GM23338 (cell line): Measurements from ENCODE around the gene CHST12.

Source experiments
- CREB1 ChIP-seq: fragments of 250-450 bp; sonication (Bioruptor Pico); IDR thresholded peaks from 2 replicates; pipeline ENCODE4 v1.5.0; 2020; ENCODE audit warnings: low read depth, mild to moderate bottlenecking, moderate library complexity
- EZH2 ChIP-seq: fragments of 200-600 bp; sonication (generic); IDR thresholded peaks from one replicate; pipeline ENCODE4 v1.8.0; 2017; ENCODE audit warnings: antibody characterized with exemption, mild to moderate bottlenecking, low read depth; ENCODE audit not compliant: unreplicated experiment
- EZH2phosphoT487 ChIP-seq: fragments of 200-600 bp; sonication (generic); IDR thresholded peaks from one replicate; pipeline ENCODE4 v1.8.1; 2018; ENCODE audit warnings: antibody characterized with exemption; ENCODE audit not compliant: unreplicated experiment
- JUNB ChIP-seq: IDR thresholded peaks from one replicate; pipeline ENCODE4 v1.6.1; 2016; ENCODE audit warnings: antibody characterized with exemption; ENCODE audit not compliant: unreplicated experiment
- POLR2AphosphoS5 ChIP-seq: IDR thresholded peaks from 2 replicates; pipeline ENCODE4 v1.6.1; 2016; ENCODE audit warnings: antibody characterized with exemption, low read depth
- ZNF331 ChIP-seq: fragments of 250-450 bp; sonication (Bioruptor Pico); IDR thresholded peaks from 2 replicates; pipeline ENCODE4 v1.5.0; 2020; ENCODE audit warnings: low read depth, mild to moderate bottlenecking, moderate library complexity
- TF ChIP-seq, protein P1 (sequence below), 2 experiments: fragments of 200-600 bp in 1 of 2; sonication (generic) in 1 of 2; conservative IDR thresholded peaks; 2 replicates each; pipeline versions ENCODE4 v1.5.1 to v1.6.1; 2016 to 2017; ENCODE audit warnings: antibody characterized with exemption in 2 of 2, low read depth in 2 of 2, mild to moderate bottlenecking in 2 of 2, moderate library complexity in 1 of 2
- TF ChIP-seq, protein P2 (sequence below): IDR thresholded peaks from 2 replicates; pipeline ENCODE4 v1.6.1; 2016; ENCODE audit warnings: antibody characterized with exemption
- TF ChIP-seq, protein P3 (sequence below): fragments of 250-450 bp; sonication (Bioruptor Pico); IDR thresholded peaks from 2 replicates; pipeline ENCODE4 v1.5.0; 2020; ENCODE audit warnings: mild to moderate bottlenecking, moderate library complexity
- TF ChIP-seq, protein P4 (sequence below): IDR thresholded peaks from one replicate; pipeline ENCODE4 v1.6.1; 2018; ENCODE audit warnings: antibody characterized with exemption; ENCODE audit not compliant: unreplicated experiment

DNA sequence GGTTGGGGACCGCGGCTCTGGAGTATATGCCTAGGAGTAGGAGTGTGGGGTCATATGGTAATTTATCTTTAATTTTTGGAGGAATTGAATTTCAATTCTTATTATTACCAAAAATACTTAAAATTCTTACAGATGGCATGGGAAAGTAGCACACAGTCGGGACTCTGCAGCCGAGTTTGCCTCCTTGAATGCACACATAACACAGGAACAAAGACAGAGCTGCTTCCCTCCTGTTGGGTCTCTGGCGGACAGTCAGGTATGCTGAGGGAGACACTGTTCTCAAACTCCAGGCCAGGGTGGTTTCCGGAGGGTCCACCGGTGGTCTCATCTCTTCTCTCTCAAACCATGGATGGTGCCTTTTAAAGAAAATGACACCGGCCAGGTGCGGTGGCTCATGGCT is 40.1 kb downstream of the CHST12 start:
- TF ChIP-seq, protein P1, sequence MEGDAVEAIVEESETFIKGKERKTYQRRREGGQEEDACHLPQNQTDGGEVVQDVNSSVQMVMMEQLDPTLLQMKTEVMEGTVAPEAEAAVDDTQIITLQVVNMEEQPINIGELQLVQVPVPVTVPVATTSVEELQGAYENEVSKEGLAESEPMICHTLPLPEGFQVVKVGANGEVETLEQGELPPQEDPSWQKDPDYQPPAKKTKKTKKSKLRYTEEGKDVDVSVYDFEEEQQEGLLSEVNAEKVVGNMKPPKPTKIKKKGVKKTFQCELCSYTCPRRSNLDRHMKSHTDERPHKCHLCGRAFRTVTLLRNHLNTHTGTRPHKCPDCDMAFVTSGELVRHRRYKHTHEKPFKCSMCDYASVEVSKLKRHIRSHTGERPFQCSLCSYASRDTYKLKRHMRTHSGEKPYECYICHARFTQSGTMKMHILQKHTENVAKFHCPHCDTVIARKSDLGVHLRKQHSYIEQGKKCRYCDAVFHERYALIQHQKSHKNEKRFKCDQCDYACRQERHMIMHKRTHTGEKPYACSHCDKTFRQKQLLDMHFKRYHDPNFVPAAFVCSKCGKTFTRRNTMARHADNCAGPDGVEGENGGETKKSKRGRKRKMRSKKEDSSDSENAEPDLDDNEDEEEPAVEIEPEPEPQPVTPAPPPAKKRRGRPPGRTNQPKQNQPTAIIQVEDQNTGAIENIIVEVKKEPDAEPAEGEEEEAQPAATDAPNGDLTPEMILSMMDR (conservative IDR thresholded peaks at IDR 0.05; ENCODE audit: low read depth in 2 of 2): no peak
- TF ChIP-seq JUNB (no peak), EZH2phosphoT487 (no peak), EZH2 (no peak), CREB1 (CRISPR knock-in tag) (no peak), ZNF331 (CRISPR knock-in tag) (no peak), POLR2AphosphoS5 (no peak)
- TF ChIP-seq, protein P2, sequence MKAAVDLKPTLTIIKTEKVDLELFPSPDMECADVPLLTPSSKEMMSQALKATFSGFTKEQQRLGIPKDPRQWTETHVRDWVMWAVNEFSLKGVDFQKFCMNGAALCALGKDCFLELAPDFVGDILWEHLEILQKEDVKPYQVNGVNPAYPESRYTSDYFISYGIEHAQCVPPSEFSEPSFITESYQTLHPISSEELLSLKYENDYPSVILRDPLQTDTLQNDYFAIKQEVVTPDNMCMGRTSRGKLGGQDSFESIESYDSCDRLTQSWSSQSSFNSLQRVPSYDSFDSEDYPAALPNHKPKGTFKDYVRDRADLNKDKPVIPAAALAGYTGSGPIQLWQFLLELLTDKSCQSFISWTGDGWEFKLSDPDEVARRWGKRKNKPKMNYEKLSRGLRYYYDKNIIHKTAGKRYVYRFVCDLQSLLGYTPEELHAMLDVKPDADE: no peak
- TF ChIP-seq, protein P3, sequence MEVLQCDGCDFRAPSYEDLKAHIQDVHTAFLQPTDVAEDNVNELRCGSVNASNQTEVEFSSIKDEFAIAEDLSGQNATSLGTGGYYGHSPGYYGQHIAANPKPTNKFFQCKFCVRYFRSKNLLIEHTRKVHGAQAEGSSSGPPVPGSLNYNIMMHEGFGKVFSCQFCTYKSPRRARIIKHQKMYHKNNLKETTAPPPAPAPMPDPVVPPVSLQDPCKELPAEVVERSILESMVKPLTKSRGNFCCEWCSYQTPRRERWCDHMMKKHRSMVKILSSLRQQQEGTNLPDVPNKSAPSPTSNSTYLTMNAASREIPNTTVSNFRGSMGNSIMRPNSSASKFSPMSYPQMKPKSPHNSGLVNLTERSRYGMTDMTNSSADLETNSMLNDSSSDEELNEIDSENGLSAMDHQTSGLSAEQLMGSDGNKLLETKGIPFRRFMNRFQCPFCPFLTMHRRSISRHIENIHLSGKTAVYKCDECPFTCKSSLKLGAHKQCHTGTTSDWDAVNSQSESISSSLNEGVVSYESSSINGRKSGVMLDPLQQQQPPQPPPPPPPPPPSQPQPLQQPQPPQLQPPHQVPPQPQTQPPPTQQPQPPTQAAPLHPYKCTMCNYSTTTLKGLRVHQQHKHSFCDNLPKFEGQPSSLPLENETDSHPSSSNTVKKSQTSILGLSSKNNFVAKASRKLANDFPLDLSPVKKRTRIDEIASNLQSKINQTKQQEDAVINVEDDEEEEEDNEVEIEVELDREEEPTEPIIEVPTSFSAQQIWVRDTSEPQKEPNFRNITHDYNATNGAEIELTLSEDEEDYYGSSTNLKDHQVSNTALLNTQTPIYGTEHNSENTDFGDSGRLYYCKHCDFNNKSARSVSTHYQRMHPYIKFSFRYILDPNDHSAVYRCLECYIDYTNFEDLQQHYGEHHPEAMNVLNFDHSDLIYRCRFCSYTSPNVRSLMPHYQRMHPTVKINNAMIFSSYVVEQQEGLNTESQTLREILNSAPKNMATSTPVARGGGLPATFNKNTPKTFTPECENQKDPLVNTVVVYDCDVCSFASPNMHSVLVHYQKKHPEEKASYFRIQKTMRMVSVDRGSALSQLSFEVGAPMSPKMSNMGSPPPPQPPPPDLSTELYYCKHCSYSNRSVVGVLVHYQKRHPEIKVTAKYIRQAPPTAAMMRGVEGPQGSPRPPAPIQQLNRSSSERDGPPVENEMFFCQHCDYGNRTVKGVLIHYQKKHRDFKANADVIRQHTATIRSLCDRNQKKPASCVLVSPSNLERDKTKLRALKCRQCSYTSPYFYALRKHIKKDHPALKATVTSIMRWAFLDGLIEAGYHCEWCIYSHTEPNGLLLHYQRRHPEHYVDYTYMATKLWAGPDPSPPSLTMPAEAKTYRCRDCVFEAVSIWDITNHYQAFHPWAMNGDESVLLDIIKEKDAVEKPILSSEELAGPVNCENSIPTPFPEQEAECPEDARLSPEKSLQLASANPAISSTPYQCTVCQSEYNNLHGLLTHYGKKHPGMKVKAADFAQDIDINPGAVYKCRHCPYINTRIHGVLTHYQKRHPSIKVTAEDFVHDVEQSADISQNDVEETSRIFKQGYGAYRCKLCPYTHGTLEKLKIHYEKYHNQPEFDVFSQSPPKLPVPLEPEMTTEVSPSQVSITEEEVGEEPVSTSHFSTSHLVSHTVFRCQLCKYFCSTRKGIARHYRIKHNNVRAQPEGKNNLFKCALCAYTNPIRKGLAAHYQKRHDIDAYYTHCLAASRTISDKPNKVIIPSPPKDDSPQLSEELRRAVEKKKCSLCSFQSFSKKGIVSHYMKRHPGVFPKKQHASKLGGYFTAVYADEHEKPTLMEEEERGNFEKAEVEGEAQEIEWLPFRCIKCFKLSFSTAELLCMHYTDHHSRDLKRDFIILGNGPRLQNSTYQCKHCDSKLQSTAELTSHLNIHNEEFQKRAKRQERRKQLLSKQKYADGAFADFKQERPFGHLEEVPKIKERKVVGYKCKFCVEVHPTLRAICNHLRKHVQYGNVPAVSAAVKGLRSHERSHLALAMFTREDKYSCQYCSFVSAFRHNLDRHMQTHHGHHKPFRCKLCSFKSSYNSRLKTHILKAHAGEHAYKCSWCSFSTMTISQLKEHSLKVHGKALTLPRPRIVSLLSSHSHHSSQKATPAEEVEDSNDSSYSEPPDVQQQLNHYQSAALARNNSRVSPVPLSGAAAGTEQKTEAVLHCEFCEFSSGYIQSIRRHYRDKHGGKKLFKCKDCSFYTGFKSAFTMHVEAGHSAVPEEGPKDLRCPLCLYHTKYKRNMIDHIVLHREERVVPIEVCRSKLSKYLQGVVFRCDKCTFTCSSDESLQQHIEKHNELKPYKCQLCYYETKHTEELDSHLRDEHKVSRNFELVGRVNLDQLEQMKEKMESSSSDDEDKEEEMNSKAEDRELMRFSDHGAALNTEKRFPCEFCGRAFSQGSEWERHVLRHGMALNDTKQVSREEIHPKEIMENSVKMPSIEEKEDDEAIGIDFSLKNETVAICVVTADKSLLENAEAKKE: no peak
- TF ChIP-seq, protein P4, sequence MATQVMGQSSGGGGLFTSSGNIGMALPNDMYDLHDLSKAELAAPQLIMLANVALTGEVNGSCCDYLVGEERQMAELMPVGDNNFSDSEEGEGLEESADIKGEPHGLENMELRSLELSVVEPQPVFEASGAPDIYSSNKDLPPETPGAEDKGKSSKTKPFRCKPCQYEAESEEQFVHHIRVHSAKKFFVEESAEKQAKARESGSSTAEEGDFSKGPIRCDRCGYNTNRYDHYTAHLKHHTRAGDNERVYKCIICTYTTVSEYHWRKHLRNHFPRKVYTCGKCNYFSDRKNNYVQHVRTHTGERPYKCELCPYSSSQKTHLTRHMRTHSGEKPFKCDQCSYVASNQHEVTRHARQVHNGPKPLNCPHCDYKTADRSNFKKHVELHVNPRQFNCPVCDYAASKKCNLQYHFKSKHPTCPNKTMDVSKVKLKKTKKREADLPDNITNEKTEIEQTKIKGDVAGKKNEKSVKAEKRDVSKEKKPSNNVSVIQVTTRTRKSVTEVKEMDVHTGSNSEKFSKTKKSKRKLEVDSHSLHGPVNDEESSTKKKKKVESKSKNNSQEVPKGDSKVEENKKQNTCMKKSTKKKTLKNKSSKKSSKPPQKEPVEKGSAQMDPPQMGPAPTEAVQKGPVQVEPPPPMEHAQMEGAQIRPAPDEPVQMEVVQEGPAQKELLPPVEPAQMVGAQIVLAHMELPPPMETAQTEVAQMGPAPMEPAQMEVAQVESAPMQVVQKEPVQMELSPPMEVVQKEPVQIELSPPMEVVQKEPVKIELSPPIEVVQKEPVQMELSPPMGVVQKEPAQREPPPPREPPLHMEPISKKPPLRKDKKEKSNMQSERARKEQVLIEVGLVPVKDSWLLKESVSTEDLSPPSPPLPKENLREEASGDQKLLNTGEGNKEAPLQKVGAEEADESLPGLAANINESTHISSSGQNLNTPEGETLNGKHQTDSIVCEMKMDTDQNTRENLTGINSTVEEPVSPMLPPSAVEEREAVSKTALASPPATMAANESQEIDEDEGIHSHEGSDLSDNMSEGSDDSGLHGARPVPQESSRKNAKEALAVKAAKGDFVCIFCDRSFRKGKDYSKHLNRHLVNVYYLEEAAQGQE: no peak
